MV-4-11 (cell line): ENCODE measurements around the gene DHRS7B.

Experiments used
- DNase-seq: peaks from one replicate; lab custom pipeline; 2025; lab: John Stamatoyannopoulos, UW

Gene DHRS7B

GRCh38 chr17:21157586-21158370, 31.0 kb downstream of the DHRS7B start:
- no peak for DNase-seq

DNA sequence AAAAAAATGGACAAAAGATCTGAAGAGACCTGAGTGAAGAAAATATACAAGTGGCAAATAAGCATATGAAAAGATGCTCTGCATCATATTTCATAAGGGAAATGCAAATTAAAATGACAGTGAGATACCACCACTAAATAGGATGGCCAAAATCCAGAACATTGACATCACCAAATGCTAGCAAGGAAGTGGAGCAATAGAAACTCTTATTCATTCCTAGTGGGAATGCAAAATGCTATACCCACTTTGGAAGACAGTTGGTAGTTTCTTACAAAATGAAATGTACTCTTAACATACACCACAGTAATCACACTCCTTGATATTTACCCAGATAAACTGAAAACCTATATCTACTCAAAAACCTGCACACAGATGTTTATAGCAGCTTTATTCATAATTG, 33.6 kb downstream of the DHRS7B start:
- DNase-seq, result no peak

- DNase-seq, result no peak
Observed at GRCh38 chr17:21161498-21162393, 35.0 kb downstream of the DHRS7B start.

GRCh38 chr17:21162394-21162775, 35.6 kb downstream of the DHRS7B start:
- no peak for DNase-seq

GRCh38 chr17:21163101-21163500, 36.3 kb downstream of the DHRS7B start:
- DNase-seq, result peak; percentile 31

DNA sequence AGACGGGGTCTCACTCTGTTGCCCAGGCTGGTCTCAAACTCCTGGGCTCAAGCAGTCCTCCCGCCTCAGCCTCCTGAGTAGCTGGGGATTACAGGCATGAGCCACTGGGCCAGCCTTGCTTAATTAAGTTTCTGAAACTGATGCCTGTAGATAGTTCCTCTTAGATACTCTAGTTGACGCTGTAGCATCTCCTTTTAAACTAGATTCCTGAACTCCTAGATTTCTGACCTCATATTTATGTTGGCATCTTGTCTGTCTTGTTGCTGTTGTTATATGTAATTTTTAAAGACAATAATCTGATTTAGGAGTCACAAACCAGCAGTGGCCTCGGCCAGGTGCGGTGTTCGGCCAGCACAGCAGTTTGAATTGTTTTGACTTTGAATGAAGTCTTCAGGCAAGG, 37.5 kb downstream of the DHRS7B start:
- DNase-seq, result peak; percentile 75

- DNase-seq, result no peak
Observed at GRCh38 chr17:21164620-21165019, 37.9 kb downstream of the DHRS7B start.

GRCh38 chr17:21165922-21166594, 39.3 kb downstream of the DHRS7B start:
- no peak for DNase-seq

DNA sequence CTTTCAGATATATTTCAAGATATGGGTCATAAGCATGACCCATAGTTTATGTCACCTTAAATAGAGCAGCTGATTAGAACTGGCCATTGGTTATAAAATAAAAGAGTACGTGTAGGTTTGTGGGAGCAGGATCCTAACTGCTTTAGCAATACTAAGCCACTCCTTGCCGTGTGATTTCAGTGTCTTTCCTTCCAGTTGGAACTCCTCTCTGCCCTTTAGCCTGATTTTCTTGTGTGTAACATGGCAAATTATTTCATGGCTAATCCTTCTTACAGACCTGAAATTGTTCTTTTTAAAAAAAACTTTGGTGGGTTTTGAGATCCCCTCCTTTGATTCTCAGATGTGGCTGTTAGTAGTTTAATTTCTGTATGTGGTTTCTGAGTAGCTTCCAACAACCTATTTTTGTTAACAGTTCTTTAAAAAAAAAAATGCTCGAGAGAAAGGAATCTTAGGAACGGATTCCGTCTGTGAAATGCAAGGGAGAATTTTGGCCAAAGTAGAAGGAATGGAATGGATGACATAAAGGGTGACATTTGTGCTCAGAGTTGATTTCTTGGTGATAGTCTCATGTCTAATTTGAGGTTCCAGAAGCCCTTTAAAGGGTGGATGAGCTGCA, 39.9 kb downstream of the DHRS7B start:
- DNase-seq, result no peak

DNA sequence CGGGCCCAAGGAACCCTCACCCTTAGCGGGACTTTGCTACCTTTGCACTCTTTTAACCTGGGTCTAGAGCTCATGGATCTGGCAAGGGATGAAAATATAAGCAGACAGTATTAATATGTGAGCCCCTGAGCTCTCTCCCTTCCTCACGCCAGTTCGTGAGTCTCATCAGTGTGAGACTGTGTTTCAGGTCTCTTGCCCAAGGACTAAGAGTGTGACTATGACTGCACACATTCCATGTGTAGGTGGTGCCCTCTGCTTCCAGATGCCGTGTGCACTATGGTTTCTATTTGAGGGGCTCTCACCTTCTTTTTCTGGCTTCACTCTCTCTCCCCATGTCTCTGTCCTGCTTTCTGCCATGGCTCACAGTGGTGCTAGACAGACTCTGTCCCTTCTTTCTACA, 40.5 kb downstream of the DHRS7B start:
- no peak for DNase-seq

DNA sequence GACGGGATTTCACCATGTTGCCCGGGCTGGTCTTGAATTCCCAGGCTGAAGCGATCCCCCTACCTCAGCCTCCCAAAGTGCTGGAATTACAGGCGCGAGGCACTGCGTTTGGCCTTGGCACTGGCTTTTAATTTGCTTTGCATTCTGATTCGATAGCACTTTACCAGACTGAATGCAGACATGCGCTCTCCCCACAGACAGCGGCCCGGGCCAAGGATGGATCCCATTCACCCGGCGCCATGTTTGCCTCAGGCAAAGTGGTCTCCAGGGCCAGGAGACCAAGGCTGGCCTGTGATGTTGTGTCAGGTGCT, 41.7 kb downstream of the DHRS7B start:
- DNase-seq, result no peak

- no peak for DNase-seq
Observed at GRCh38 chr17:21169496-21169895, 42.7 kb downstream of the DHRS7B start.

DNA sequence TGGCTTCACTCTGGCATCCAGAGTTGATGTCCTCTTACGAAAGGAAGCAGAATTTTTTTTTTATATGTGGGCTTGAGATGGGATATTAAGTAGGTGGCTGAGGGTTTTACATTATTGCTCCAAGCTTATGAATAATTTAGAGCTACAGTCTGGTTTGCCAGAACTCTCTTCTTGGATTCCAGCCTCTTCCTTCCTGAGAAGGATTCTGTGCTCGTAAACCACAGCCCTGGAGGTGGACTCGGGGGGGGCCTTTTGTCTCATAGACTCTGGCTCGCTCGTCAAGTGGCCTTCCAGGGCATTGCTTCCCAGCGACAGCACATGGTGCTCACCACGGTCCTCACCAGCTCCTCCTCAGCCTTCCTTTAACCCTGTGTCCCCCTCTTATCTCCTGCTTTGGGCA, 44.0 kb downstream of the DHRS7B start:
- DNase-seq, result no peak

DNA sequence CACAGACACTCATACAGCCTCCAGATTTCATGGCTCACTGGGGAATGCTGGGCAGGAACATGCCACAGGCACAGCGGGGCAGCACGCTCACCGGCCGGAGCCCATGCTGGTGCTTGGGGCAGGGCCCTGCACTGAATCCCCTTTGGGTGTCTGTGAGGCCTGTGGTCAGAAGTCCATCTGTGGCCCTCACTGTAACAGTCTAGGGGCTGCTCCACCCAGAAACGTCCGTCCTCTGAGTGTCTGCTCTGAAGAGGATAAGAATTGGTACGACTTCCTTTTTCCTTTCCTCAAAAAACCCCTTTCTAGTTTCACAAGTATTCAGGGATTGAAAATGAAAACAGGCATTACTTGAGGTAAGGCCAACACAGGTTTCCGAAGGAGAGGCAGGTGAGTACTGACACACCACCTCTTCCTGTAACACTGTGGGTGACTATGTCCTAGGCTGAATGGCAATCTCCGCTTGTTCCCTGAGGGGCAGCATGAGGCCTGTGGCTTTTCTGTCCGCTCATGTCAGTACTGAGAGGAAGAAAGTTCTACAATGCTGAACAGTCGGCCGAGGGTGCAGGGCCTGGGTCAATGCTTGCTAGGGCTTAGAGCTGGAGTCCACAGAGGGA, 44.7 kb downstream of the DHRS7B start:
- peak; percentile 43 for DNase-seq

- DNase-seq, result no peak
Observed at GRCh38 chr17:21171970-21172510, 45.3 kb downstream of the DHRS7B start.

DNA sequence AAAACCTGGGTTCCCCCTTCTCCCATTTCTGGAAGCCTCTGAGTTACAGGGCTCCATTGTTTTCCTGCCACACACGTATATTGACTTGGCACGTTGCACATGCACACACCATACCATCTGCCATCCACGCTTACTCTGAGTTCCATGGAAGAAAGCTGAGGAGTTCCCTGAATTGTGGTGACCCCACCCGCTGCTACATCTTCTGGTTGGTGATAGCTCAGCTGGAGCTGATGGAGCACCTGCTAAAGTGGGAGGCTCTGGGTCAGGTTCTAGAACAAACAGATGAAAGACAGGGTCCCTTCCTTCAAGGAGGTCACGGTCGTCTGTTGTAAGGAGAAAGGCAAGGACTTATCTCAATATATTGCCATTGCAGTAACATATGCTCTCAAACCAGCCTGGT, 46.1 kb downstream of the DHRS7B start:
- no peak for DNase-seq

DNA sequence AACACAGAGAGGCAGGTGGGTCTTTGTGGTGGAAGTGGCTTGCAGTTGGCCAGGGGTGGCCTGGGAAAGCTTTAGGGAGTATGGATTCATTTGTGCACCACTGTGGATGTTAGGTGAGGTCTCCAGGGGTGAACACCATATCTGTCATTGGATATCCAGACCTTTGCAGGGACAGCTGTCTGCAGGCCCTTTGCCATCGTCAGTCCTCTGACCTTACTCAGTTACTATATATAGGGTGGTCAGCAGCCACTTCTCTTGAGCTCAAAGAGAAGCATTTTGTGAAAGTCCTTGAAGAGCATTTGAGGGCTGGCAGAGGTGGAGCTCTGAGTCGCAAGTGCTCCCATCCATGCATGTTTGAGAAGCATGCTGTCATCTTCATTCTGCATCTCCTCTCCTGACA, 46.8 kb downstream of the DHRS7B start:
- DNase-seq, result no peak

- no peak for DNase-seq
Observed at GRCh38 chr17:21174186-21174585, 47.4 kb downstream of the DHRS7B start.

- DNase-seq, result no peak
Observed at GRCh38 chr17:21174713-21175112, 47.9 kb downstream of the DHRS7B start.

GRCh38 chr17:21176773-21177395, 50.1 kb downstream of the DHRS7B start:
- DNase-seq, result no peak

DNA sequence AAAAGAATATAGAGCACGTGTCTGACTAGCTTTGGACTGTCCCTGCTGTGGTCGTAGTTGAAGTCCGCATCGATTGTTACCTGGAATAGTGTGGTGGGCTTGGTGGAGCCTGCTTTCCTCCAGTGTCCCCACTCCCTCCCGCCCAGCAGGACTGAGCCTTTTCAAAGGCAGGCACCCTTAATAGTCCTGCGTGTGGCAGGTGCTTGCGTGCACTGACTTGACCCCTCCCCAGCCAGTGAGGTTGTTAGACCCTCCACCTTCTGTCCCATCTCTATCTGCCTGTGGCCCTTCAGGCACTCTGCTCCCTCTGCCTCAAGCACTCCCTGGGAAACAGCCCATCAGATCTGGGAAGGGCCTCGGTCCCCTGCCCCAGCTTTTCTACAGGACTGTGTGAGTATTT, 50.6 kb downstream of the DHRS7B start:
- DNase-seq, result no peak
